Measurements from ENCODE around the gene AVPI1. TPM values are rescaled to one million over a fixed set of nuclear protein-coding genes. Genes with fewer than 3 reads are reported as not detected.

AVPI1 gene
- total and polyA plus RNA-seq, 10 of the 15 experiments (the other 5 are each of a cell fraction or from before 2014, with no cell fraction given), result 0.08 to 1.4 (median 0.84) TPM

GRCh38 chr10:97686962-97687784 is at the start of gene AVPI1 (continued):
- TF ChIP-seq FOXM1 (IDR thresholded peaks at IDR 0.05; ENCODE audit: low read depth, low read length) (no peak), RBBP5 (conservative IDR thresholded peaks at IDR 0.05) (no peak), RCOR1 (conservative IDR thresholded peaks at IDR 0.05; ENCODE audit: low read depth, low read length) (no peak), TCF7 (IDR thresholded peaks at IDR 0.05; ENCODE audit: borderline replicate concordance) (no peak), HDGF (IDR thresholded peaks at IDR 0.05) (no peak; the same call in 1 of the 2 replicates), ZBED1 (IDR thresholded peaks at IDR 0.05; ENCODE audit: borderline replicate concordance) (no peak), IRF3 (IDR thresholded peaks at IDR 0.05) (no peak), CREB1 (IDR thresholded peaks at IDR 0.05; ENCODE audit: low read depth) (peak; percentile 89), E2F4 (IDR thresholded peaks at IDR 0.05; ENCODE audit: low read depth, low read length) (no peak)

GRCh38 chr10:97736403-97736901 is 49.4 kb upstream of the AVPI1 start:
- Histone ChIP-seq H3K27ac (ENCODE audit: control insufficient read depth, insufficient read depth) (peak overlapping the region; percentile 91), H2AFZ (ENCODE audit: control insufficient read depth, low read depth, low read length) (peak overlapping the region; percentile 86), H3K4me3 (no peak overlapping the region), H3K4me1 (ENCODE audit: control insufficient read depth, insufficient read depth, low read length) (peaks cover 10% of the 10 kb centered on the region), H3K79me2 (ENCODE audit: control insufficient read depth, insufficient read depth, low read length) (peaks cover 40% of the 10 kb centered on the region), H3K27me3 (replicated peaks in 1 of 2; ENCODE audit: control insufficient read depth in 2 of 2, insufficient read depth in 2 of 2, low read length in 1 of 2) (no peaks in the 10 kb centered on the region), H3K36me3 (ENCODE audit: control insufficient read depth in 2 of 2, insufficient read depth in 2 of 2, low read length in 1 of 2) (peaks cover 0 to 3% of the 10 kb centered on the region in 2 experiments; a peak in 2 of 4 replicates), H4K20me1 (ENCODE audit: control insufficient read depth, insufficient read depth) (no peaks in the 10 kb centered on the region), H3K4me2 (ENCODE audit: control insufficient read depth, insufficient read depth) (peak overlapping the region; percentile 68), H3K9ac (ENCODE audit: control insufficient read depth, insufficient read depth, low read length) (no peak overlapping the region), H3K9me3 (replicated peaks; ENCODE audit: control insufficient read depth, insufficient read depth, low read length) (no peaks in the 10 kb centered on the region; the same call in 2 of the 3 replicates)
- WGBS (ENCODE audit: insufficient coverage, insufficient replicate concordance, low lambda C conversion rate, missing lambda C conversion rate), result 17% methylated on average over 13 of the region's 13 CpGs
- ATAC-seq (peak; percentile 5; the same call in 2 of the 3 replicates), FAIRE-seq (no peak), DNase-seq (ENCODE audit: low read depth, low spot score) (no peak)
- no TSS peak for BruUV-seq (replicated peaks)
- TF ChIP-seq PML (IDR thresholded peaks at IDR 0.05; ENCODE audit: low read length) (peak; percentile 29; the same call in 1 of the 2 replicates), EED (IDR thresholded peaks at IDR 0.05; ENCODE audit: low read depth) (no peak), CHD2 (IDR thresholded peaks at IDR 0.05; ENCODE audit: borderline replicate concordance, low read depth, low read length) (no peak), NFYB (IDR thresholded peaks at IDR 0.05; ENCODE audit: insufficient read depth, low read depth, low read length) (no peak)
- ChIA-PET POLR2A (interaction anchor here (0.7 to 1.6 kb wide), 11 partner anchors 10 to 337 kb away, joined by 3 to 6 read pairs (median 3); partner anchors contain the start of gene AVPI1), CTCF (interaction anchor here (0.7 to 21.5 kb wide), 12 partner anchors 9 to 431 kb away, joined by 3 to 416 read pairs (median 6); partner anchors contain the start of genes AVPI1 and MARVELD1), RAD21 (ENCODE audit: unreplicated experiment) (interaction anchor here (0.8 to 2.8 kb wide), 6 partner anchors 24 to 62 kb away, joined by 4 to 14 read pairs (median 6); partner anchors contain the start of gene AVPI1), SMC1A (ENCODE audit: uncharacterized antibody, unreplicated experiment) (interaction anchor here (0.7 to 4.5 kb wide), 13 partner anchors 9 to 183 kb away, joined by 3 to 24 read pairs (median 5); partner anchors contain the start of gene AVPI1)
- intact Hi-C loops (cut with micrococcal nuclease; ENCODE audit: unreplicated experiment) (no loop called here), in situ Hi-C loops (cut with MboI) (no loop called here)
